Sigmoid colon (tissue), 4 donors: Measurements from ENCODE around the gene PIK3CD.

ENCODE experiments used
- CTCF ChIP-seq, 4 experiments: fragments of 450-650 bp in 3 of 4; fragments of 200-600 bp in 1 of 4; IDR thresholded peaks; one replicate each; pipeline ENCODE4 v1.5.1; 2016 to 2019; ENCODE audit warnings: antibody characterized with exemption in 4 of 4, mild to moderate bottlenecking in 3 of 4, moderate library complexity in 2 of 4
- EP300 ChIP-seq, 4 donors: sonication (generic); formaldehyde crosslinking; IDR thresholded peaks; one replicate each; pipeline ENCODE4 v1.6.1; 2017; ENCODE audit warnings: antibody characterized with exemption in 4 of 4
- POLR2A ChIP-seq, 2 donors: fragments of 450-650 bp; IDR thresholded peaks; one replicate each; pipeline ENCODE4 v1.6.1; 2016; ENCODE audit warnings: antibody characterized with exemption in 2 of 2, mild to moderate bottlenecking in 2 of 2, moderate library complexity in 2 of 2
- POLR2AphosphoS5 ChIP-seq, 4 donors: sonication (generic); formaldehyde crosslinking; IDR thresholded peaks; one replicate each; pipeline ENCODE4 v1.6.1; 2017; ENCODE audit warnings: antibody characterized with exemption in 4 of 4

- no peak for TF ChIP-seq CTCF (IDR thresholded peaks at IDR 0.05)
- TF ChIP-seq POLR2AphosphoS5 (IDR thresholded peaks at IDR 0.05), result no peak
- no peak for TF ChIP-seq POLR2A (IDR thresholded peaks at IDR 0.05)
- TF ChIP-seq EP300 (IDR thresholded peaks at IDR 0.05), result no peak
These were observed 80.8 kb downstream of the PIK3CD start for GRCh38 chr1:9732123-9732971.
